ENCODE data around the gene STAT6.

Gene STAT6

DNA sequence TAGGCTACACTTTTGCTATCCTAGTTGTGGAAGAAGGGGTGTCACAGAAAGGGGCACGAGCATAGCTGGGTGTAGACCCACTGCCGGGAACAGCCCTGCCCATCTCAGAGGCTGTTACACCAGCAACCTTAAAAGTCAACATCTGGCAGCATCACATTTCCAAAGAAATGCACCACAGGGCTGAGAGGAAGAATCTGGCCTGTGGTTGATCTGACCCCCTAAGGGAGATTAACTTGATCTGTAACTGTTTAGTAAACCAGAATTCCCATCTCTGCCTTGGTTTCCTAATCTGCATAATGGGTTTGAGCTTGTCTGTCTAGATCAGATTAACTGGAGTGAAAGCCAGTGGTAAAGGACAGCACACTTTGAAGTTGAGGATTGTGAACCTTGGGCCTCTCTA lies 34.9 kb upstream of the STAT6 start:
- DNase-seq (ENCODE audit: low spot score): no peak

- no peak for DNase-seq (ENCODE audit: low spot score)
Observed at GRCh38 chr12:57145460-57146059, 34.4 kb upstream of the STAT6 start.

- DNase-seq (ENCODE audit: low spot score): no peak
Observed at GRCh38 chr12:57143454-57143853, 32.3 kb upstream of the STAT6 start.

DNA sequence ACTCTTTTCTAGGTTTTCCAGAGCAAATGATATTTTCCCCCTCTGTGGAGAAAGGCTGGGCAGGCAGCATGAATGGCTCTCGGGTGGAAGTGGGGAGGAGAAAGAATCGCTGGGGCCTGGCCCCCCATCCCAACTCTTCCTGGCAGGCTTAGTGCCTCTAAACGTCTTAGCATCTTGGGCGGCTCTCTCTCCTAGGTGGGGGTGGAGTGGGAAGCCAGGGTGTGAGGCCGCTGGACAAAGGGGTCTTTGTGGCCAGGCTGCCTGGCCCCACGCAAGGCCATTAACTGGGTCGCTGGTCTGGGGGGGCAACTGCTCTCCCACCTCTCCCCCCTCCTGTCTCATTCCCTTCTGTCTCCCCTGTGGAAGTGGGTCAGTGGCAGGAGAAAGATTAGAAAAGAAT lies 31.6 kb upstream of the STAT6 start:
- no peak for DNase-seq (ENCODE audit: low spot score)

DNA sequence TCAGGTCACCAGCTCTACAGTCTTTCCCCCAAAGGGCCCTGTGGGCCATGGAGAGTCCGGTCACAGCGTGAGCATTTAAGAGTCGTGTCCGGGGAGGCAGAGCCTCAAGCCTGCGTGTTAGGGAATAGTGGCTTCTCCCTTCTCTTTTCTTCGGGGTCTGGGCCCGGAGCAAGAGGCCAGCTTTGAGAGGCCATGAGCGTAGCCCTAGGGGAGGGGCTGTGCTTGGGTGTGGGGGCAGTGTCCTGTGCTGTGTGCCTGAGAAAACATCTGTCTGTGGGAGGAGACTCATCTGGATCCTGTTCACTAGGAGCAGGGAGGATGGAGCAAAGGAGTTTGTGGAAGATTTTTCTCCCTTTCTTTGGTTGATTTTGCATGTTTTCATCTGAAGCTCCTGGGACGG lies 31.0 kb upstream of the STAT6 start:
- no peak for DNase-seq (ENCODE audit: low spot score)

DNA sequence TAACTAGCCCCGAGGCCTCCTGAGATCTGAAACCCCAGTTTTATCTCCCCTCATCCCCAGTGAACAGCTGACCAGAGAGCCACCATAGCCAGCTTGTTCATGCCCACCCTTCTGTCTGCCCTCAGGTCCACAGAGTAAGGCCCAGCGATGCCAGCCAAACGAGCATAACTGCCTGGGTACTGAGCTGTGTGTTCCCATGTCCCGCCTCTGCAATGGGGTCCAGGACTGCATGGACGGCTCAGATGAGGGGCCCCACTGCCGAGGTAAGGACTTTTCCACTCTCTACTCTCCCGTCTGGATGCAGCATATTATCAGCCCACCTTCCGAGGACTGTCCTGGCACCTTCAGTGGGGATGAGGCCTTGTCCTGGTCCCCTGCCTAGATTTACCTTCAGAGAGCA lies 30.1 kb upstream of the STAT6 start:
- DNase-seq (ENCODE audit: low spot score): no peak

GRCh38 chr12:57139796-57140649 lies 28.9 kb upstream of the STAT6 start:
- no peak for DNase-seq (ENCODE audit: low spot score)

GRCh38 chr12:57138526-57139272 lies 27.5 kb upstream of the STAT6 start:
- DNase-seq (ENCODE audit: low spot score): no peak

DNA sequence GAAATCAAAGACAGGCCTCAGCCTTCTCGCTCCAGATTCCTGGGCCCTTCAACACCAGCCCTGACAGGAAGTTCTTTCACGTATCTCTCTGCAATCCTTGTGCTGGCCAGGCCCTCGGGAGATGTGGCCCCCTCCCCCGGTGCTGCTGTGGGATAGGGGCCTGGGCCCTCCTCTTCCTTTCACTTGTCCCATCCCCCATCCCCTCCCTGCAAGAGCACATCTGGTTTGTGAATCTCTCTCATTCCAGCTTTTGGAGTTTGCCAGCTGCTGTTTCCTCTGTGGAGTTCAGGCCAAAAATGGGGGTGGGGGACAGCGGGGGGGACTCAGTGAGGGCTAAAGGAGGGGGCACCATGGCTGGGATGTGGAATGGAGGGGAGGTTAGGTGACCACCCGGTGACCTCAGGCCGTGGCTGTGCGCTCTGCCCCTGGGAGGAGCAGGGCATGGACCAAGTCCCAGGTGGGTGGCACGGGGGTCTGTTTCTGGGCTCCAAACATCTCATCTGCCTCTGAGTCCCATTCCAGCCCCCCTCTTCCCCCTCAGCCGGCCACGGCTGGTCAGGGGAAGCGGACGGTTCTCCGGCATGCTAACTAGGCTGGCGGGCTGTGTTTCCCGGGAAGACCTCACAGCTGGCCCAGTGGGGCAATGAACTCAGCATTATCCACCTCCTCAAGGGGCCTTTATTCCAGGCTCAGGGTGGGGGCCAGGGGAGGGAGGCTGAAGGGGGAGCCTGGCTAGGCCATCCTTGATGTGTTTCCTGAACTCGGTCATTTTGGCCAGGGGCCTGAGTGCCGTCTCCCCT lies 24.6 kb upstream of the STAT6 start:
- no peak for DNase-seq (ENCODE audit: low spot score)

DNA sequence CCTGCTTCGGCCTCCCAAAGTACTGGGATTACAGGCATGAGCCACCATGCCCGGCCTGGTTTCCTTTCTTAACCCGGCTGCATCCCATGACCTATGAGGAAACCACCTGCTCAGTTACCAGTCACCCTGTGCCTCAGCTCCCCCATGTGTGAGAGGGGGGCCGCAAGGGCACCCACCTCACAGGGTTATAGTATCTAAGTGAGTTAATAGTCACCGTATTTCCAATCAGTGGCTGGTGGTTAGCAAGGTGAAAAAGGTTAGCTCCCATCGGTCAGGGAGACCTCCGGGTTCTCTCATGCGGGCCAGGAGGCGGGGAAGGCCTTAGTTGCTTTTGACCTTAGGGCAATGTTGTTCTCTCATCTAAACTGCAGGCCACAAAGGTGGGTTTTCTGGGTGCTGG lies 23.8 kb upstream of the STAT6 start:
- no peak for DNase-seq (ENCODE audit: low spot score)

DNA sequence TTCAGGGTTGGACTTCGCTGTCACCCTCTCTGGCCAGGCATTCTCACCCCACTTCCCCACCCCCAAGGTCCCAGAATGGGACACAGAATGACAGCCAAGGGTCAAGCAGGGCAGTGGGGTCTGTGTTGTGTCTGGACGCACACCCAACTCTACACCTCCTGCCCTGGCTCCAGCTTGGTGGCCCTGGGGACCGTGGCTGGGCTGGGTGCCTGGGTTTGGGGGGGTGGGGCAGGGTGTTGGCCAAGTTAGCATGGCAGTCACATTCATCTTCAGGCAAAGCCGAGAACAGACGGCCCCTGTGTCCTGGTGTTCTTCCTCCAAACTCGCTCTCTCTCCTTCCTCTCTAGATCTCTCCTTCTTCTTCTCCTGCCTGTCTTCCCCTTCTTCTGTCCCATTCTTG lies 22.8 kb upstream of the STAT6 start:
- DNase-seq (ENCODE audit: low spot score): no peak

DNA sequence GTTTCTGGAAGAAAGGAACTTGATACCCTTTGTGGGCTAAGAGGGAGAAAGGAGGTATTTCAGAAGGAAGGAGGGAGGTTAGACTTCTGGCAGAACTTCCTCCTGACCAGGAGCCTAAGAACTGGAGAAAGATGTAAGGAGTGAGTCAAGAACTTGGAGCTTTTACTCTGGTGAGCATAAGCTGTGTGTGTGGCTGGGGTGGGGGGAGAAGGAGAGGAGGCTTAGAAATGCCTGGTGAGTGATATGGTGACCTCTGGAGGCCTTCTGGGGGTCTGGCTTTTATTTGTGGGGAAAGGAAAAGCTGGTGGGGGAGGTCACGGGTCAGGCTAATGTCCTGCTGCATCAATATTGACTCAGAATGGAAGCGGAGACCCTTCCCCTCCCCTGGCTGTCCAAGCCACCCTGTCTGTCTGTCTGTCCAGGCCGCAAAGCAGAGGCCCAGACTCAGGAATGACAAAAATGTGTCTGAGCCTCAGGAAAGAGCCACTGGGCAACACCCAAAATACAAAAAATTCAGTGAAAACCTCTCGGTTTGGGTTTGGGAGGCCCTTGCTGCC lies 21.9 kb upstream of the STAT6 start:
- DNase-seq (ENCODE audit: low spot score): no peak

DNA sequence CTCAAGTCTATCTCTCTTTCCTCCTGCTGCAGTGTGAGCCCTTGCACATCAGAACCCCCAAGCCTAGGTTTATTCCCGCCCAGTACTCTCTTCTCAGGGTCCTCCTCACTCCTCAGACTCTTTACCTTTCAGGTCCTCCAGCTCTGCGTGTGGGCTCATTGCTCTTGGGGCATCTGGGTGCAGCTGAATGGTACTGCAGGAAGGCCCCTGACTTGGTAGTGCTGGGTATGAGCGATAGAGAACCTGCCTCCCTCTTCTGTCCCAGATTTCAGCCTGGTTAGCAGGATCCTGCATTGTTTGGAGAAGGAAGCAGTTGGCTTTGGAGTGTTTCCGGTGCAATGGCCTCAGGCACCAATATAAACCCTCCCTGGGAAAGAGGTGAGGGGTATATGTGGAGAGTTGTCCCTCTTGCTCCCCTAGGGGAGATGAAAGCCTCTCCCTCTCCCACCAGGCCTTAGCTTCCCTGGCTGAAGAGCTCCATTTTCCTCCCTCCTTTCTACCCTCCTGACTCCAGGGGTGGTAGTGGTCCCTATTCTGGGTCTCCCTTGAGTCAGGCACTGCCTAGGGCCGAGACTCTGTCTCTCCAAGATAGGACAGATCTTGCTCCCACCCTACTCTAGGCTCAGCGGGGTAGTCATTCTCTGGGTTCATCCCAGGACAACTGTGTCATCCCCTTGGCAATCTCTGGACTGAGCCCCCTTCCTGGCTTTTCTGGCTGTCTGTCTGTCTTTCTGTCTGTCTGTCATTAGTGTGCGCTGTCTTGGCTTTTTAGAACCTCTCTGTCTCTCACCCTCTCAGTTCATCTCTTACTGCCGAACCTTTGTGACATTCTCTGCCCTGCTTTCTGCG lies 21.0 kb upstream of the STAT6 start:
- no peak for DNase-seq (ENCODE audit: low spot score)

- DNase-seq (ENCODE audit: low spot score): no peak
Observed at GRCh38 chr12:57130941-57131340, 19.8 kb upstream of the STAT6 start.

DNA sequence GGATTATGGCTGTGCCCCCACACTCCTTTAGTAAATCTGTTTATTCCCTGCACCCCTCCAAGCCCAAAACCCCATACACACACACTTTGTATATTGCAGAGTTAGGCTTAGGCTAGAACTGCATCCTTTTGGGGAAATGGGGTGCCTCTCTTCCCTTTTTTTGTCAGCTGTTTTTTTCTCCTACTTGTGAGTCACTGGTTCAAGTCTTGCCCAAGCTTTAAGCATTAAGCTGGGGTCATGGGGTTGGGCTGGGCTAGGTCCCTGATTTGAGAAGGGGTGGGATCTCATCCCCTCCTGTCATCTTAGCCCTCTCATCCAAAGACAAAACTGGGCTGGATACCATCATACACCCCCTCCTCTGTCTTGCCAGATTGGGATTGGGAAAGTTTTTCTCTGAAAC lies 18.7 kb upstream of the STAT6 start:
- no peak for DNase-seq (ENCODE audit: low spot score)

DNA sequence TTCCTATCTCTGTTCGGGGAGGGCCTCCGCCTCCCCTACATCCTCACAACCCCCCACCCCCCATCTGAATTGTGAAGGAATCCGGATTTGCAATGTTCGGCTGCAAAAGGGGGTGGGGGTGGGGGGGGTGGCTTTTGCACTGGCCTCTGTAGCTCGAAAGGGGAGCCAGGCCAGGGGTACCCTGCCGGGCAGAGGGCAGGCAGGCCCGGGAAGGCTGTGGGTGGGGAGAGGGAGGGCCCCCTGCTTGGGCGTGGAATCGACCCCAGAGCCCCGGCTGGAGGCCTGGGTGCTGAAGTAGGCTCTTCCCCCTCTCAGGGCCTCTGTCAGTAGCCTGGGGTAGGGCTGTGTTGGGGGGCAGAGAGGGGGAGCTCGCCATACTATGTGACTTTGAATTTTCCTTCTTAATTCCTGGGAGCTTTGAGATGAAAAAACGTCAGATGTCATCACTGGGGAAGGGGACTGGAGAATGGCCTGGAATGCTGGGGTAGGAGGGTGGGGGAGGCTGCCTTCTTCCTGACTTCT lies 18.2 kb upstream of the STAT6 start:
- no peak for DNase-seq (ENCODE audit: low spot score)

DNA sequence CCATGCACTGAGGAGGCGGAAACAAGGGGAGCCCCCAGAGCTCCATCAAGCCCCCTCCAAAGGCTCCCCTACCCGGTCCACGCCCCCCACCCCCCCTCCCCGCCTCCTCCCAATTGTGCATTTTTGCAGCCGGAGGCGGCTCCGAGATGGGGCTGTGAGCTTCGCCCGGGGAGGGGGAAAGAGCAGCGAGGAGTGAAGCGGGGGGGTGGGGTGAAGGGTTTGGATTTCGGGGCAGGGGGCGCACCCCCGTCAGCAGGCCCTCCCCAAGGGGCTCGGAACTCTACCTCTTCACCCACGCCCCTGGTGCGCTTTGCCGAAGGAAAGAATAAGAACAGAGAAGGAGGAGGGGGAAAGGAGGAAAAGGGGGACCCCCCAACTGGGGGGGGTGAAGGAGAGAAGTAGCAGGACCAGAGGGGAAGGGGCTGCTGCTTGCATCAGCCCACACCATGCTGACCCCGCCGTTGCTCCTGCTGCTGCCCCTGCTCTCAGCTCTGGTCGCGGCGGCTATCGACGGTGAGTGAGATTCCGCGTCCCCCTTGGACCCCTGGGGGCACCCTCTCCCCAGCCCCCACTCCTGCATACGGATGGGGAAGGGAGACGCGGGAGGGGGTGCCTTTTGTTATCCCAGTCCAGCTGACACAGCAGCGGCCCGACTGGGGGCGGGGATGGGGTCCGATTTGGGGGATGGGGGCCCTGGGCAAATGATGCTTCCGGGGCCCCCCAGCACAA lies 17.5 kb upstream of the STAT6 start:
- DNase-seq (ENCODE audit: low spot score): no peak

GRCh38 chr12:57127726-57128518 lies 16.8 kb upstream of the STAT6 start, which contains the start of gene LRP1:
TSS of gene LRP1 (plus strand) at chr12:57128483. CDS start at chr12:57128965, 482 bp downstream.
- DNase-seq (ENCODE audit: low spot score): peak; percentile 75

DNA sequence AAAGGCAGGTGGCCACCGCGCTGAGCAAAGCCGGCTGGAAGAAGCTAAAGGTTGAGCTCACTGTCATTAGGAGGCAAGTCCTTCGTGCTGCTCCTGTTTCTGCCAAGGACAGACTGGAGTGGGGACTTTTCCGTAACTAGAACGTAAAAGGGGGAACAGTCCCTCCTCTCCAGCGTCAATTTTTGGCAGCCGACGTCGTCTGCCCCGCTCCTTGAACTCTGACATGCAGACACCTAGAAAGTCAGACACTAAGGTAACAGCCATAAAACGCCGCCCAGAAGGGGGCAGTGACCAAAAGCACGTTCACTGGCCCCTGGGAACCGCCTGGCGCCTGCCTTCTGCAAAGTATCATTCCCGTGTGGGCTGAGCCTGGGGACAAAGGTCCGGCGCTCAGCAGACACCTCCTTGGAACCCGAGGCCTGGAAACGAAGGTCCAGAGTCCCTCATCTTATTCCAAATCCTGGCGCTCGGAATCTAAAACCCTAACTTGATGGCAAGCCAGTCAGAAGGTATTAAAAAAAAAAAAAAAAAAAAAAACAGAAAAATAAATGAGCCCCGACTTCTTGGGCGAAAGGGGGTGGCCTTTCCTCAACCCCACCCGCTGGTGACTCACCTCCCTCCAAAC lies 16.1 kb upstream of the STAT6 start:
- DNase-seq (ENCODE audit: low spot score): peak; percentile 73

Data from NAMALWA (cell line).